Measurements from ENCODE around the gene GALNT13.

GALNT13 gene

DNA sequence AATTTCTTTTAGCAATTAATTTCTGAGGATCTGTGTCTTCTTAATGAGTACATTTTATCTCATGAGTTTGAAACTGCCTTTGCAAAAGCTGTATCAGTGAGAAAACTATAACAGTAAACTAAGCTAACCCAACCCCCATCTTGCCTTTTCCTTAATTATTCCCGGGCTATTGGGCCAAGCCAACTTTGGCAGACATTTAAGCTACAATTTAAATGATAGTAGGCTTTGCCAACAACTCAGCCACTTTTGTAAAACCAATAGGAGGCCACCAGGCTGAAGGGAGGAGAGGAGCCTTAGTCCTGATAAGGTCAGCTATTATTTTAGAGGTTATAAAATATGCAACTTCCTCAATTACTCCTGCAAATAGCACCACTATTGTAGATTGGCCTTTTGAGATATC, 608.8 kb downstream of the GALNT13 start:
- DNase-seq (ENCODE audit: low spot score) = no peak

DNA sequence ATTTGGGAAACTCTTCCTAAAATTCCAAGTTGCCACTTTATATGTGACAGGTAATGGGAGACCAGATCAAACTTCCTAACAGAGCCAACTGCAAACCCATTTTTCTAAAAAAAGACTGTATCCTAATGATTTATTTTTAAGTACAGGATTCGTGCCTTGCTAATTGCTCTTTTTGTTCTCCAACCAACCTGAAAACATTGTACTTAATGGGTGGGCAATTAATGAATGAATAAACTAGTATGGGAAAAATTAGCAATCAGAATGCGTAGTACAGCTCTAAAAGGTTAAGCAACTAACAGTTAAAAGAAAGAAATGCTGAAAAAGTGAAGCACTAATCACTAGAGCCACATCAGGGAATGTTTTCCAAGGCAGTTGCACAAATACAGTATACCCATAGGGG, 609.6 kb downstream of the GALNT13 start:
- no peak for DNase-seq (ENCODE audit: low spot score)

DNA sequence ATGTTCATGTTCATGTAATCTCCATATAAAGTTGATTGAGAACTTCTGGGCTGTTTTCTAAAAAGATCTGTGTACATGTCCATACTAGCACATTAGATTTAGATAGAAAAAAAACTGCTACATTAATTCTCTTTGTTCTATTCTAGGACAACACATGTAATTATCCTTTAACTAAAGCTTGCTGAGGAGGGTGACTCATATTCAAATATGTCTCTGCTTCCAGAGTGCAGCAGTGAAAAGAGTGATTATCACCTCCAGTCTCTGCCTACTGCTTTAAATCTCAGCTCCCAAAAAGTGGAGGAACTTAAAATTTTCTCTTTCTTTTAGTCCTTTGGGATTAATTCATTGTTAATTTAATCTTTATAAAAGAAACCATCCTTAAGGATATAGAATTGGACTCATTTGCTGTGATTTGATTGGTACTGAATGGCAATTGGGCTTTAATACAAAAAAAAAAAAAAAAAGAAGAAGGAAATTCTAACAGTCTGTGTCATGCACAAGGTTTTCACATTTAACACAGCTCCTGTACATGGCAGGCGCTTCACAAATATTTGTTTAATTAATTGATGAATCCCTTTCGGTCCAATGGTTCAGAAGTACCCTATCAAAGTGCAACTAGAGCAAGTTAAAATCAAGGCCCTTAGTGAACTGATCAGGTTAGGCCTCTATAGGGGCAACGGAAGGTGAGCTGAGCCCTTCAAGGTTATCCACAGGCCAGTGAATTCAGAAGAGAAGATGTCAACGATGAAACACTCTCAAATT, 612.8 kb downstream of the GALNT13 start:
- DNase-seq (ENCODE audit: low spot score) = no peak

DNA sequence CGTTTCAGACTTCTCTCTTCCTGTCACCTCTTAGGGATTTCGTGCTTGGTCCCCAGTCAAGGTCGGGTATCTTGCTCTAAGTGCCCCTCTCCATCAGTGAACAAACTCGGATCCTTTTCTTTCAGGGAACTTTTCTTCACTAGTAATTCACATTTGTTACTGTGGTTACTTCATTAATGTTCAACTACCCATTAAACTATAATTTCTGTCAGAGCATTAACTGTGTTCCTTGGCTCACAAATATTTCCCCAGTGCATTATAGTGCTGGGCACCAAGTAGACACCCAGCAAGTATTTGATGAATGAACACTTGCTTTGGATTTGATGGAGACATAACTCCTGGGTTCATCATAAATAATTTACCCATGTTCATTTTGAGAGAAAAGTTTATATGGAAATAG, 617.1 kb downstream of the GALNT13 start:
- no peak for DNase-seq (ENCODE audit: low spot score)

DNA sequence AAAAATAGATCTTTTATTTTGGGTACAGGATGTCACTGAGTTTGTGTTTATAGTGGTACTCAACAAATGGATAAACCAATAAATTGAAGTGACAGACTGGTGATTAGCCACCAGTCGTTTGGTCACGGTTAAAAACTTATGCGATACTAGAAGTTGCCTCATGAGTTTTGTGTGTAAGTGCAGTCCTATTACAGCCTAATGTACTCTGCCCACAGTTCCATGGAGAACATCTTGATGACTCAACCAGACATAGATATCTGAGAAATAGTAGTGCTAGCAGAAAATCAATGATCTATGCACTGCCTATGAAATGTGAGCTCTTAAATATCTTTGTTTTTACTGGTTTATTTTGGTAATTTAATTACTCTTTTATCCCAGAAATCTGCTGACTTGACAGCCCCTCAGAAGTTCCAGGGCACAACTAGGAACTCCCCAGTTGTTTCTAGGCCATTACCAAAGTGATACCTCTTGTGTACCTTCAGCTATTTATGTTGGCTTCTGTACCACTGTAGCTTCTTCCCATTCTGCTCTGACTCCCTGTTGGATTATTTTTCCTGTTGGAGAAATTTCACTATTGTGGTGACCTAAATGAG, 617.6 kb downstream of the GALNT13 start:
- DNase-seq (ENCODE audit: low spot score) = no peak

DNA sequence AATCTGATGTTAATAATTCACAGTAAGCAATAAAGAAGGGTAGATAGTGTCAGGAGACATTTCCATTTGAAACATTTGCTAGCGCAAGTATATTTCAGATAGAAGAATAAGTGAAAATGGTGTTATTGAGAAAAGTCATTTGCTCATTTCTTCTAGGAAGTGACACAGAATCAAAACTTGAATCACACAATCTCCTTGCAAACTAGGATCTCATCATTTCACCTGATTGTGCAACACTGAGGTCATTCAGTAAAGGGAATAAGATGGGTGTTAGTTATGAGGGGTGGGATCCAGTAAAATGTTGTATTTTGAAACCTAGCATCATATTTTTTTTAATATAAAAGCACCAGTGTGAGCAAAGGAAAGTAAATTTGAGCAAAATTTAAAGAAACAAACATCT, 618.8 kb downstream of the GALNT13 start:
- no peak for DNase-seq (ENCODE audit: low spot score)

DNA sequence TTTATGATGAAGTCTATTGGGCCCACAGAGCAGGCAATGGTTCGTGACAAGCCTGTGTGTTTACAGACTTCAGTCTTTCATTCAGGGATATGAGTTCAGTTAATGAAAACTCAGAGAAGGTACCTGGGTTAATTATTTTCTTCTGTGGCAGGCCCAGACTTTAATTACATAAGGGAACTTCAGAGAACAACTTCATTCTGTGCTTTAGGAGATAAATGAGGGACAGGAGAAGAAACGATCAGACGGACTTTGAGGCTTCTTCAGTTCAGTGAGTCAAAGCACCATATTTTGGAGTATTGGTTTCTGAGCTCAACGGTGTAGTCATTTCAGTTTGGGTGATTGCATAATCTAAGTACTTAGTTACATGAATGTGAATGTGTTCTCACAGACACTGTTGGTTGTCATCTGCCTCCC, 623.7 kb downstream of the GALNT13 start:
- no peak for DNase-seq (ENCODE audit: low spot score)

DNA sequence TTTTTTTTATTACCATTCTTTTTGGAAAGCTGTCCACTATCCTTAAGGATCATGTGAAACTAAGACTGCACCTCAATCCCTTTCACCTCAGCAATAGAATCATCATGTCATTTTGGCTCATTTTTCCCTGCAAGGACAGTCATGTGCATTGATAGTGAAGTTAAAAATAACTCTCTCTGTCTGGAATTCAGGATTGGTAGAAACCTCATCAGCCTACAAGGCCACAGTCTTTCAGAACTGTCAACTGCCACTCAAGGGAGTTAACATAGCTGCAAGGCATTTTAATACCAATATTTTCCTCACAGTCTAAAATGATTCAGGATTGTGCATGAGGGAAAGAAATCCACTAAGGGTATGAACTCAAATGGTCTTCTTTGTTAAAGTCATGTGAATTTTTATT, 625.3 kb downstream of the GALNT13 start:
- DNase-seq (ENCODE audit: low spot score) = no peak

Data from Ammon's horn (tissue), 1 donor.